GM19035 (cell line): ENCODE measurements around the gene ACRBP.
"Not testable (repeated sequence)": the region's sequence is repeated elsewhere in the genome, so short reads cannot be mapped to it uniquely, and the experiment has no call there.

ENCODE experiments used
- ATAC-seq: cut with Tn5 transposase; IDR thresholded peaks from one replicate; pipeline ENCODE4 v1.9.1; 2021; ENCODE audit not compliant: unreplicated experiment

Gene ACRBP

GRCh38 chr12:6618483-6619225 is 28.6 kb downstream of the ACRBP start:
- ATAC-seq, result no peak

DNA sequence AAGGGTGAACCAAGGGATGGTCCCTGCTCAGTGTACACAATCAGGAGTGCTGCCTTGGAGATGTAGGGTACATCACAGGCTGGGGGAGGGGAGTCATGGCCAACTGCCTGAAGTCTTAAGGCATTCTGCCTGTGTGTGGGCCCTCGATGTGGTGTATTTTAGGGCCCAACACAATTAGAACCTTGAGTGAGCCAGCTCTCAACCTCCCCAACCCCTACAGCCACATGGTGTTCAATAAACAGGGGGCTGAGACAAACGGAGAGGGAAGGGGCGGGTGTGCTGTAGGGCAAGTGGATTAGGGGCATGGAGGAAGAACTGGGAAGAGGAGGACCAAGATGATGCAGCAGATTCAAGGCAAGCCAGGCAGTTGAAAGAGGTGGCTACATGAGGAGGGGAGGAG is 31.4 kb downstream of the ACRBP start:
- ATAC-seq, result no peak

GRCh38 chr12:6614513-6615172 is 32.6 kb downstream of the ACRBP start:
- no peak for ATAC-seq

- no peak for ATAC-seq
Measured at GRCh38 chr12:6613776-6614512, 33.3 kb downstream of the ACRBP start.

GRCh38 chr12:6613015-6613775 is 34.0 kb downstream of the ACRBP start:
- ATAC-seq, result no peak

GRCh38 chr12:6612652-6613014 is 34.6 kb downstream of the ACRBP start:
- no peak for ATAC-seq

DNA sequence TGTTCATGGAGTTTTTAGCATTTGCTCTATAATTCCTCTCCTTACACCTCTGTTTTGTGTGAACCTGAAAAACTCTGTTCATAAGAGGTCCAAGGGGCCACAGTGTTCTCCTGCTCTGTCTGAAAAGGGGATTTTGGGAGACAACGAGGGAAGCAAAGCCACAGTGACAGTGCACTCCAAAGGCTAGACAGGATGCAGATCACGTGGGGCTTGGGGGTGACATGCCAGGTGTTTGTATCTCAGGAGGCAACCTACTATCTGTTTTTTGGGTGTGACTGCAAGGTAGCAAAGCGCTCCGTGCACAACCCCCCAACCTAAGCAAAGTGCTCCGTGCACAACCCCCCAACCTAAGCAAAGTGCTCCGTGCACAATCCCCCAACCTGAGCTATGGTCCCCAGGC is 35.0 kb downstream of the ACRBP start:
- ATAC-seq, result no peak

- ATAC-seq, result no peak
Measured at GRCh38 chr12:6608592-6609281, 38.5 kb downstream of the ACRBP start.

DNA sequence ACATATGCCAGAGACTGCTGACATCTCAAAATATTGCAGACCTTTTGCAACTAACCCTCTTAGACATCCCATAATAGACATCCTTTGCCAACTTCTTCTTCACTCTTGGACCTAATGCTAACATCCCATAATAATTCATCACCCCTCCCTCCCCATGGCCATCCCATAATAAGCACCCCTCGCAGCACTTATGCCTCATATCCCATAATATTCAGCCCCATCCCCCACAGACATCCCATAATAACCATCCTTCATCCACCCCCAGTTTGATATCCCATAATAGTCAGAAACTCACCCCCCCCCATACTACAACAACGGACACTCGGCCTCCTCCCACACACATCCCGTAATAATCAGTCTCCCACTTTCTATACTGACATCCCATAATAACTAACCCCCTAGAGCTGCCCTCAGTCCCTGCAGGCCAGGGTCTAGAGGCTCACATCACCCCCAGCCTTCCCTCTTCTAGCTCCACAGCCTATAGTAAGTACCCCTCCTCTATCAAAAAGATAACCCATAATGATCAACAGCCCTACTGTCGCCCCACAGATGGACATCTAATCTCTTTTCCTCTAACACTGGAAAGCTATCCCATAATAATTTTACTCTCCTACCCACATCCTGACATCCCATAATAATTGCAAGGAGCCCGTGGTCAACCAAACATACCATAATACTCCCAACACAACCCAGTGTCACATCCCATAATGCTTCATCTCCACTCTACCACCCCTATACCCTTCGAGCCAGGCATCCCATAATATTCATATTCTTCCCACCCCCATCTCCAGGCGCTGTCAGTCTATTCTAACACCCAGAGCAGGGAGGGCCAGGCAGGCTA is 39.3 kb downstream of the ACRBP start:
- ATAC-seq, result no peak

GRCh38 chr12:6606331-6607131 is 40.7 kb downstream of the ACRBP start:
- no peak for ATAC-seq

GRCh38 chr12:6605421-6606330 is 41.6 kb downstream of the ACRBP start:
- ATAC-seq, result no peak

DNA sequence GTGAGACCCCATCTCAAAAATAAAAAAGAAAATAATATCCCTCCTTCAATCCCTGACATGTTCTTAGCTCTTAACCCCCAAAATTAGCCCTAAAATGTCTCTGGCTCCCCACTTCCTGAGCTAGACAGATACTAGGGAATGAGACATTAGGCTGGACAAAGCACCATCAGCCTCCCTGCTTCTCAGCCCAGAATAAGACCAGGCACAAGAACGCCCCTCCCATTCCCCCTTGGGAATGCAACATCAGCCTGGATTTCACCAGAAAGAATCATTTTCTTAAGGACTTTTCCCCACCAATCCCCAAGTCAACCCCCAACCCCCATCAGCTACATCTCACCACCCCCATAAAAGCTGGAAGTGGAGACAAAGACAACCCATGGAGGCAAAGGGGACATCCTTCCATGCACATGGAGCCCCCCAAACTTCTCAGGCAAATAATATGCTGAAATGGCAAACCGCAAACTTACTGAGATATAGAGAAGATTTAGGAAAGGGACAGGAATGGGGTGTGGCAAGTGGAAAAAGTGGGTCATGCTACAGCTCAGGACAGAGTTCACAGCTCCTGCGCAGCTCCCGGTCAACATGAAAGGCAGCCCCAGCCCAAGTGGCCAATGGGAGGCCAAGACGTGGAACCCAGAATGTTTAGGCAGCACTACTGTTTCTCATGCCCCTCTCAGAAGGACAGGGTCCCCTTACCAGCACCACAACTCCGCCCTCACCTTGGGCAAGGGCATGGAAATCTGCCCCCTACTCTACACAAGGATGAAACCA is 42.8 kb downstream of the ACRBP start:
- no peak for ATAC-seq

- ATAC-seq, result no peak
Measured at GRCh38 chr12:6603095-6603567, 44.1 kb downstream of the ACRBP start.

- no peak for ATAC-seq
Measured at GRCh38 chr12:6602526-6602925, 44.7 kb downstream of the ACRBP start.

DNA sequence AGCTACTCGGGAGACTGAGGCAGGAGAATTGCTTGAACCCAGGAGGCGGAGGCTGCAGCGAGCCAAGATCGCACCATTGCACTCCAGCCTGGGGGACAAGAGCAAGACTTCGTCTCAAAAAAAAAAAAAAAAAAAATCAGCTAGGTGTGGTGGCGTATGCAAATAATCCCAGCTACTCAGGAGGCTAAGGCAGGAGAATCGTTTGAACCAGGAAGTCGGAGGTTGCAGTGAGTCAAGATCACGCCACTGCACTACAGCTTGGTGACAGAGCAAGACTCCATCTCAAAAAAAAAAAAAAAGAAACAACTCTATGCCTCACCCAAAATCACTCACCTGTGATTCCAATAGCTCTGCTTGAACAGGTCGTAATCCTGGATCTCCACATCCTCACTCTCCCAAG is 51.6 kb downstream of the ACRBP start:
- not testable (repeated sequence) for ATAC-seq

GRCh38 chr12:6592087-6592486 is 55.1 kb downstream of the ACRBP start:
- no peak for ATAC-seq
